GM23338 (cell line): ENCODE results near the gene ZNF222. TPM values are rescaled to one million over a fixed set of nuclear protein-coding genes. Genes with fewer than 3 reads are reported as not detected.

Experiments used
- ATAC-seq: fragments of 200-7000 bp; cut with Tn5 transposase; 3 replicates; pipeline ENCODE4 v1.9.1; 2020
- DNase-seq: peaks from one replicate; pipeline ENCODE4 v3.0.0-alpha.2; 2015; ENCODE audit warnings: low spot score
- H2AFZ ChIP-seq: fragments of 200-600 bp; sonication (generic); 2 replicates; pipeline ENCODE4 v1.8.0; 2016; ENCODE audit warnings: antibody characterized with exemption, mild to moderate bottlenecking, moderate library complexity
- H3F3A ChIP-seq: fragments of 200-600 bp; sonication (generic); replicated peaks from 2 replicates; pipeline ENCODE4 v1.8.0; 2017; ENCODE audit warnings: antibody characterized with exemption, mixed run types, low read depth
- H3K27ac ChIP-seq: fragments of 200-600 bp; sonication (generic); 2 replicates; pipeline ENCODE4 v1.6.1; 2016; ENCODE audit warnings: low read depth
- H3K27me3 ChIP-seq: fragments of 200-600 bp; sonication (generic); 2 replicates; pipeline ENCODE4 v1.8.0; 2016; ENCODE audit warnings: mild to moderate bottlenecking, mixed run types, moderate library complexity; ENCODE audit not compliant: insufficient read depth
- H3K36me3 ChIP-seq: fragments of 200-600 bp; sonication (generic); 2 replicates; pipeline ENCODE4 v1.8.0; 2016; ENCODE audit warnings: mild to moderate bottlenecking; ENCODE audit not compliant: insufficient read depth
- H3K4me1 ChIP-seq: fragments of 200-600 bp; sonication (generic); 2 replicates; pipeline ENCODE4 v1.8.0; 2016; ENCODE audit warnings: mild to moderate bottlenecking, moderate library complexity; ENCODE audit not compliant: insufficient read depth
- H3K4me2 ChIP-seq: fragments of 200-600 bp; sonication (generic); 2 replicates; pipeline ENCODE4 v1.7.1; 2017; ENCODE audit warnings: mixed run types
- H3K4me3 ChIP-seq: fragments of 200-600 bp; sonication (generic); 2 replicates; pipeline ENCODE4 v1.6.1; 2016; ENCODE audit warnings: mixed run types
- H3K79me2 ChIP-seq: fragments of 200-600 bp; sonication (generic); replicated peaks from 2 replicates; pipeline ENCODE4 v1.8.0; 2017; ENCODE audit warnings: mild to moderate bottlenecking; ENCODE audit not compliant: insufficient read depth
- H3K9me2 ChIP-seq: fragments of 200-600 bp; sonication (generic); 2 replicates; pipeline ENCODE4 v1.8.0; 2017; ENCODE audit not compliant: insufficient read depth
- H4K20me1 ChIP-seq: fragments of 200-600 bp; sonication (generic); replicated peaks from 2 replicates; pipeline ENCODE4 v1.8.0; 2017; ENCODE audit warnings: mild to moderate bottlenecking; ENCODE audit not compliant: insufficient read depth
- H3K27ac Mint-ChIP-seq: 2 replicates; pipeline ENCODE4 v1.8.0; 2020; ENCODE audit warnings: inconsistent platforms, mild to moderate bottlenecking, moderate library complexity, mixed read lengths
- H3K27me3 Mint-ChIP-seq: 3 replicates; pipeline ENCODE4 v1.8.0; 2022; ENCODE audit warnings: low read depth, mild to moderate bottlenecking, moderate library complexity, mixed read lengths, inconsistent platforms; ENCODE audit not compliant: insufficient read depth, poor library complexity
- H3K36me3 Mint-ChIP-seq: 3 replicates; pipeline ENCODE4 v1.8.0; 2021; ENCODE audit warnings: low read depth, mild to moderate bottlenecking, inconsistent platforms, moderate library complexity, mixed read lengths
- H3K4me1 Mint-ChIP-seq: 3 replicates; pipeline ENCODE4 v1.8.0; 2020; ENCODE audit warnings: mild to moderate bottlenecking, inconsistent platforms, mixed read lengths
- H3K4me3 Mint-ChIP-seq: 3 replicates; pipeline ENCODE4 v1.8.0; 2021; ENCODE audit warnings: moderate library complexity, mild to moderate bottlenecking, inconsistent platforms, mixed read lengths
- H3K9me3 Mint-ChIP-seq: 3 replicates; pipeline ENCODE4 v1.8.0; 2020; ENCODE audit warnings: moderate library complexity, mild to moderate bottlenecking, inconsistent platforms, mixed read lengths
- CREB1 ChIP-seq: fragments of 250-450 bp; sonication (Bioruptor Pico); IDR thresholded peaks from 2 replicates; pipeline ENCODE4 v1.5.0; 2020; ENCODE audit warnings: low read depth, mild to moderate bottlenecking, moderate library complexity
- CTCF ChIP-seq, 2 experiments: fragments of 200-600 bp in 1 of 2; sonication (generic) in 1 of 2; conservative IDR thresholded peaks; 2 replicates each; pipeline versions ENCODE4 v1.5.1 to v1.6.1; 2016 to 2017; ENCODE audit warnings: antibody characterized with exemption in 2 of 2, low read depth in 2 of 2, mild to moderate bottlenecking in 2 of 2, moderate library complexity in 1 of 2
- ETS1 ChIP-seq: IDR thresholded peaks from 2 replicates; pipeline ENCODE4 v1.6.1; 2016; ENCODE audit warnings: antibody characterized with exemption
- EZH2 ChIP-seq: fragments of 200-600 bp; sonication (generic); IDR thresholded peaks from one replicate; pipeline ENCODE4 v1.8.0; 2017; ENCODE audit warnings: antibody characterized with exemption, mild to moderate bottlenecking, low read depth; ENCODE audit not compliant: unreplicated experiment
- EZH2phosphoT487 ChIP-seq: fragments of 200-600 bp; sonication (generic); IDR thresholded peaks from one replicate; pipeline ENCODE4 v1.8.1; 2018; ENCODE audit warnings: antibody characterized with exemption; ENCODE audit not compliant: unreplicated experiment
- JUNB ChIP-seq: IDR thresholded peaks from one replicate; pipeline ENCODE4 v1.6.1; 2016; ENCODE audit warnings: antibody characterized with exemption; ENCODE audit not compliant: unreplicated experiment
- NANOG ChIP-seq: IDR thresholded peaks from 2 replicates; pipeline ENCODE4 v1.6.1; 2016; ENCODE audit warnings: antibody characterized with exemption, borderline replicate concordance
- POLR2AphosphoS5 ChIP-seq: IDR thresholded peaks from 2 replicates; pipeline ENCODE4 v1.6.1; 2016; ENCODE audit warnings: antibody characterized with exemption, low read depth
- REST ChIP-seq: IDR thresholded peaks from one replicate; pipeline ENCODE4 v1.6.1; 2018; ENCODE audit warnings: antibody characterized with exemption; ENCODE audit not compliant: unreplicated experiment
- STAT1 ChIP-seq: IDR thresholded peaks from one replicate; pipeline ENCODE4 v1.6.1; 2016; ENCODE audit warnings: antibody characterized with exemption; ENCODE audit not compliant: unreplicated experiment
- ZNF114 ChIP-seq: fragments of 250-450 bp; sonication (Bioruptor Pico); IDR thresholded peaks from 2 replicates; pipeline ENCODE4 v1.5.0; 2020; ENCODE audit warnings: mild to moderate bottlenecking, moderate library complexity
- ZNF331 ChIP-seq: fragments of 250-450 bp; sonication (Bioruptor Pico); IDR thresholded peaks from 2 replicates; pipeline ENCODE4 v1.5.0; 2020; ENCODE audit warnings: low read depth, mild to moderate bottlenecking, moderate library complexity
- ZNF462 ChIP-seq: fragments of 250-450 bp; sonication (Bioruptor Pico); IDR thresholded peaks from 2 replicates; pipeline ENCODE4 v1.5.0; 2020; ENCODE audit warnings: mild to moderate bottlenecking, moderate library complexity
- polyA plus RNA-seq: library from polyadenylated mRNA; unstranded; fragments of >200 nt; fragmentation: Nextera tagmentation; extraction: Ambion mirVana; gene quantifications from 2 replicates; pipeline ENCODE4 v1.2.1, GENCODE V29; 2016
- total RNA-seq: library from RNA; depleted of rRNA; stranded (reverse); fragments of >200 nt; shearing (Covaris generic); gene quantifications from 2 replicates; pipeline ENCODE4 v1.2.3, GENCODE V29; 2014

The ZNF222 gene
- total and polyA plus RNA-seq, 2 experiments from 2014 or later, result 2.3 to 2.6 TPM

- Histone ChIP-seq H3K9me2 (peaks cover 17% of the 10 kb centered on the region), H4K20me1 (no peaks in the 10 kb centered on the region), H3K4me3 (no peak overlapping the region), H3F3A (no peaks in the 10 kb centered on the region), H3K4me1 (peaks cover 7% of the 10 kb centered on the region), H3K4me2 (no peak overlapping the region), H3K79me2 (no peaks in the 10 kb centered on the region), H3K36me3 (peaks cover 28% of the 10 kb centered on the region), H3K27me3 (peaks cover 9% of the 10 kb centered on the region), H3K27ac (no peak overlapping the region), H2AFZ (no peak overlapping the region)
- Mint-ChIP-seq H3K4me3 (no peak overlapping the region), H3K36me3 (peaks cover 61% of the 10 kb centered on the region), H3K27me3 (peaks cover 9% of the 10 kb centered on the region), H3K9me3 (peaks cover 62% of the 10 kb centered on the region), H3K27ac (no peak overlapping the region), H3K4me1 (peaks cover 12% of the 10 kb centered on the region)
- DNase-seq (no peak), ATAC-seq (no peak)
- TF ChIP-seq NANOG (no peak), JUNB (no peak), ZNF331 (no peak), EZH2 (no peak), POLR2AphosphoS5 (no peak), CREB1 (CRISPR knock-in tag) (no peak), ETS1 (no peak), ZNF114 (no peak), CTCF (conservative IDR thresholded peaks at IDR 0.05; ENCODE audit: low read depth in 2 of 2) (no peak), STAT1 (no peak), REST (no peak), EZH2phosphoT487 (no peak), ZNF462 (CRISPR knock-in tag) (no peak)
These were observed 44.2 kb downstream of the ZNF222 start for GRCh38 chr19:44069415-44069814.
